Kidney epithelial cell (primary cell): ENCODE data around the gene COMMD9. TPM values are rescaled to one million over a fixed set of nuclear protein-coding genes. Genes with fewer than 3 reads are reported as not detected.

ENCODE experiments used
- DNase-seq: peaks from one replicate; pipeline ENCODE4 v3.0.0-alpha.2; 2010; ENCODE audit warnings: low read depth
- H3K27me3 ChIP-seq: 2 replicates; pipeline ENCODE4 v1.6.0; 2011; ENCODE audit warnings: low read length; ENCODE audit not compliant: control insufficient read depth, insufficient read depth
- H3K36me3 ChIP-seq: 2 replicates; pipeline ENCODE4 v1.5.1; 2011; ENCODE audit warnings: low read length; ENCODE audit not compliant: control insufficient read depth, insufficient read depth
- H3K4me3 ChIP-seq: 2 replicates; pipeline ENCODE4 v1.5.1; 2011; ENCODE audit warnings: low read depth, mild to moderate bottlenecking, control low read depth, low read length
- CTCF ChIP-seq: IDR thresholded peaks from 2 replicates; pipeline ENCODE4 v1.5.1; 2011; ENCODE audit warnings: mild to moderate bottlenecking, moderate library complexity, low read length, control low read depth, inconsistent platforms; ENCODE audit not compliant: insufficient read depth, poor library complexity, severe bottlenecking
- total RNA-seq: library from RNA; depleted of rRNA; stranded (reverse); fragments of >200 nt; gene quantifications from 2 replicates; pipeline ENCODE4 v1.2.3, GENCODE V29; 2015

COMMD9 gene
- total RNA-seq, 1 donor from 2014 or later, result 69.6 TPM

- peak; percentile 66 for TF ChIP-seq CTCF
- Histone ChIP-seq H3K4me3 (no peak overlapping the region), H3K36me3 (no peaks in the 10 kb centered on the region), H3K27me3 (no peaks in the 10 kb centered on the region)
- DNase-seq, result no peak
Measured at GRCh38 chr11:36306888-36307287, 17.7 kb upstream of the COMMD9 start.

GRCh38 chr11:36305047-36305446 lies 15.8 kb upstream of the COMMD9 start:
- Histone ChIP-seq H3K4me3 (no peak overlapping the region), H3K27me3 (no peaks in the 10 kb centered on the region), H3K36me3 (no peaks in the 10 kb centered on the region)
- TF ChIP-seq CTCF, result no peak
- no peak for DNase-seq

- TF ChIP-seq CTCF, result no peak
- no peak for DNase-seq
- Histone ChIP-seq H3K27me3 (no peaks in the 10 kb centered on the region), H3K4me3 (no peak overlapping the region), H3K36me3 (no peaks in the 10 kb centered on the region)
Measured at GRCh38 chr11:36304351-36304750, 15.1 kb upstream of the COMMD9 start.

GRCh38 chr11:36300650-36301049 lies 11.4 kb upstream of the COMMD9 start:
- DNase-seq, result no peak
- no peaks in the 10 kb centered on the region for H3K27me3 ChIP-seq

GRCh38 chr11:36296884-36297543 lies 7.8 kb upstream of the COMMD9 start:
- TF ChIP-seq CTCF, result no peak
- no peak overlapping the region for H3K4me3 ChIP-seq
- DNase-seq, result no peak

More at GRCh38 chr11:36300650-36301049, 11.4 kb upstream of the COMMD9 start:
- Histone ChIP-seq H3K36me3 (no peaks in the 10 kb centered on the region), H3K4me3 (no peak overlapping the region)
- no peak for TF ChIP-seq CTCF

GRCh38 chr11:36295926-36296325 lies 6.7 kb upstream of the COMMD9 start, which contains the start of gene PRR5L:
PRR5L (plus strand) TSS chr11:36296288; CDS start chr11:36401122, 104,834 bp downstream.
- H3K36me3 ChIP-seq, result no peaks in the 10 kb centered on the region
- no peaks in the 10 kb centered on the region for H3K27me3 ChIP-seq
- no peak for DNase-seq
- H3K4me3 ChIP-seq, result no peak within 1 kb of the TSS
- TF ChIP-seq CTCF, result no peak

More at GRCh38 chr11:36296884-36297543, 7.8 kb upstream of the COMMD9 start:
- no peaks in the 10 kb centered on the region for H3K27me3 ChIP-seq
- no peaks in the 10 kb centered on the region for H3K36me3 ChIP-seq
